ENCODE measurements around the gene KHNYN.
A peak's percentile ranks its signal among the peaks of the same experiment; 100 is the strongest.

Gene KHNYN

GRCh38 chr14:24409956-24410355 lies 19.8 kb upstream of the KHNYN start:
- Histone ChIP-seq H3K27me3 (ENCODE audit: insufficient read depth, low read length, poor library complexity) (peaks cover 12% of the 10 kb centered on the region), H3K4me1 (ENCODE audit: insufficient read depth, low read length) (no peaks in the 10 kb centered on the region), H3K79me2 (ENCODE audit: insufficient read depth, low read length) (no peaks in the 10 kb centered on the region), H3K4me2 (ENCODE audit: insufficient read depth, low read length) (no peak overlapping the region), H3K4me3 (ENCODE audit: low read depth in 1 of 2, low read length in 2 of 2) (no peak overlapping the region), H3K9me3 (ENCODE audit: insufficient read depth, low read length, severe bottlenecking) (no peaks in the 10 kb centered on the region), H3K36me3 (ENCODE audit: insufficient read depth, low read length) (no peaks in the 10 kb centered on the region), H3K9ac (ENCODE audit: low read depth, low read length) (no peak overlapping the region), H3K27ac (ENCODE audit: low read length) (no peak overlapping the region), H4K20me1 (ENCODE audit: insufficient read depth, low read length) (no peaks in the 10 kb centered on the region), H2AFZ (ENCODE audit: low read depth, low read length) (no peak overlapping the region)
- TF ChIP-seq CTCF (IDR thresholded peaks at IDR 0.05; ENCODE audit: borderline replicate concordance, extremely low read depth, low read length, poor library complexity, severe bottlenecking) (no peak), EZH2 (IDR thresholded peaks at IDR 0.05; ENCODE audit: borderline replicate concordance, low read depth, low read length, severe bottlenecking) (no peak)
- ATAC-seq (ENCODE audit: insufficient read depth, low read depth) (no peak), DNase-seq (no peak)

- peak; percentile 72 for ATAC-seq (ENCODE audit: insufficient read depth, low read depth)
- DNase-seq, result peak; percentile 38
Observed at GRCh38 chr14:24411443-24412389, 18.0 kb upstream of the KHNYN start.

GRCh38 chr14:24414077-24414476 lies 15.7 kb upstream of the KHNYN start:
- TF ChIP-seq CTCF (IDR thresholded peaks at IDR 0.05; ENCODE audit: borderline replicate concordance, extremely low read depth, low read length, poor library complexity, severe bottlenecking) (no peak), EZH2 (IDR thresholded peaks at IDR 0.05; ENCODE audit: borderline replicate concordance, low read depth, low read length, severe bottlenecking) (no peak)
- Histone ChIP-seq H3K27me3 (ENCODE audit: insufficient read depth, low read length, poor library complexity) (no peaks in the 10 kb centered on the region), H2AFZ (ENCODE audit: low read depth, low read length) (no peak overlapping the region), H3K4me3 (ENCODE audit: low read depth in 1 of 2, low read length in 2 of 2) (no peak overlapping the region), H3K36me3 (ENCODE audit: insufficient read depth, low read length) (no peaks in the 10 kb centered on the region), H3K4me1 (ENCODE audit: insufficient read depth, low read length) (no peaks in the 10 kb centered on the region), H3K27ac (ENCODE audit: low read length) (no peak overlapping the region), H3K79me2 (ENCODE audit: insufficient read depth, low read length) (no peaks in the 10 kb centered on the region), H3K4me2 (ENCODE audit: insufficient read depth, low read length) (no peak overlapping the region), H4K20me1 (ENCODE audit: insufficient read depth, low read length) (no peaks in the 10 kb centered on the region), H3K9ac (ENCODE audit: low read depth, low read length) (no peak overlapping the region), H3K9me3 (ENCODE audit: insufficient read depth, low read length, severe bottlenecking) (no peaks in the 10 kb centered on the region)
- DNase-seq (no peak), ATAC-seq (ENCODE audit: insufficient read depth, low read depth) (no peak)

More at GRCh38 chr14:24411443-24412389, 18.0 kb upstream of the KHNYN start:
- no peak overlapping the region for H3K9ac ChIP-seq (ENCODE audit: low read depth, low read length)
- H3K36me3 ChIP-seq (ENCODE audit: insufficient read depth, low read length), result no peaks in the 10 kb centered on the region
- H3K9me3 ChIP-seq (ENCODE audit: insufficient read depth, low read length, severe bottlenecking), result no peaks in the 10 kb centered on the region
- no peak overlapping the region for H3K4me3 ChIP-seq (ENCODE audit: low read depth in 1 of 2, low read length in 2 of 2)
- no peak overlapping the region; the same call in 1 of the 2 replicates for H2AFZ ChIP-seq (ENCODE audit: low read depth, low read length)
- no peaks in the 10 kb centered on the region for H4K20me1 ChIP-seq (ENCODE audit: insufficient read depth, low read length)
- H3K79me2 ChIP-seq (ENCODE audit: insufficient read depth, low read length), result no peaks in the 10 kb centered on the region
- H3K27me3 ChIP-seq (ENCODE audit: insufficient read depth, low read length, poor library complexity), result peaks cover 4% of the 10 kb centered on the region
- H3K4me2 ChIP-seq (ENCODE audit: insufficient read depth, low read length), result no peak overlapping the region
- H3K4me1 ChIP-seq (ENCODE audit: insufficient read depth, low read length), result no peaks in the 10 kb centered on the region
- TF ChIP-seq EZH2 (IDR thresholded peaks at IDR 0.05; ENCODE audit: borderline replicate concordance, low read depth, low read length, severe bottlenecking), result no peak
- peak; percentile 67 for TF ChIP-seq CTCF (IDR thresholded peaks at IDR 0.05; ENCODE audit: borderline replicate concordance, extremely low read depth, low read length, poor library complexity, severe bottlenecking)
- H3K27ac ChIP-seq (ENCODE audit: low read length), result no peak overlapping the region
